PC-9 (cell line): Measurements from ENCODE around the gene METAP1. TPM values are rescaled to one million over a fixed set of nuclear protein-coding genes. Genes with fewer than 3 reads are reported as not detected.
"Not testable (repeated sequence)": the region's sequence is repeated elsewhere in the genome, so short reads cannot be mapped to it uniquely, and the experiment has no call there.

Experiments used
- BruUV-seq: library from RNA; stranded (reverse); fragments of 400-500 nt; replicated peaks from 2 replicates; lab custom pipeline; 2021; lab: Mats Ljungman, UMichigan
- CTCF ChIA-PET: fragments of 300-600 bp; sonication (Branson Sonifier 250); formaldehyde crosslinking; loops from one replicate; lab custom pipeline; 2022; ENCODE audit warnings: antibody characterized with exemption; lab: Charles Lee
- POLR2A ChIA-PET: fragments of 300-600 bp; sonication (Branson Sonifier 250); formaldehyde crosslinking; loops from one replicate; lab custom pipeline; 2022; ENCODE audit warnings: antibody characterized with exemption; ENCODE audit not compliant: unreplicated experiment; lab: Charles Lee
- DNase-seq, 2 experiments: peaks; one replicate each; pipeline versions ENCODE4 v3.0.0 to v3.0.0-alpha.2; 2015 to 2022; ENCODE audit warnings: mixed read lengths in 1 of 2
- H2AFZ ChIP-seq: fragments of 200-600 bp; sonication (generic); 2 replicates; pipeline ENCODE4 v1.8.1; 2017; ENCODE audit warnings: antibody characterized with exemption
- H3F3A ChIP-seq: fragments of 200-600 bp; sonication (generic); 2 replicates; pipeline ENCODE4 v1.8.1; 2017; ENCODE audit warnings: antibody characterized with exemption, mild to moderate bottlenecking, low read depth; ENCODE audit not compliant: insufficient read depth
- H3K27ac ChIP-seq: fragments of 200-600 bp; sonication (generic); 2 replicates; pipeline ENCODE4 v1.6.1; 2016; ENCODE audit warnings: mixed run types
- H3K27me3 ChIP-seq: fragments of 200-600 bp; sonication (generic); 2 replicates; pipeline ENCODE4 v1.6.1; 2016; ENCODE audit warnings: low read depth, mixed run types; ENCODE audit not compliant: insufficient read depth
- H3K36me3 ChIP-seq: fragments of 200-600 bp; sonication (generic); 2 replicates; pipeline ENCODE4 v1.6.1; 2016; ENCODE audit warnings: low read depth, mixed run types
- H3K4me1 ChIP-seq: fragments of 200-600 bp; sonication (generic); replicated peaks from 2 replicates; pipeline ENCODE4 v1.6.1; 2016; ENCODE audit warnings: mixed run types; ENCODE audit not compliant: insufficient read depth
- H3K4me2 ChIP-seq: fragments of 200-600 bp; sonication (generic); 2 replicates; pipeline ENCODE4 v1.6.1; 2017; ENCODE audit warnings: mixed run types
- H3K4me3 ChIP-seq: fragments of 200-600 bp; sonication (generic); 2 replicates; pipeline ENCODE4 v1.6.1; 2016; ENCODE audit warnings: mixed run types
- H3K79me2 ChIP-seq: fragments of 200-600 bp; sonication (generic); 2 replicates; pipeline ENCODE4 v1.6.1; 2017; ENCODE audit warnings: low read depth, mixed run types
- H3K9me2 ChIP-seq: fragments of 200-600 bp; sonication (generic); 2 replicates; pipeline ENCODE4 v1.8.1; 2017; ENCODE audit warnings: mild to moderate bottlenecking; ENCODE audit not compliant: insufficient read depth
- H3K9me3 ChIP-seq: fragments of 200-600 bp; sonication (generic); 2 replicates; pipeline ENCODE4 v1.8.1; 2016; ENCODE audit warnings: low read depth; ENCODE audit not compliant: insufficient read depth
- H4K20me1 ChIP-seq: fragments of 200-600 bp; sonication (generic); 2 replicates; pipeline ENCODE4 v1.8.1; 2017; ENCODE audit not compliant: insufficient read depth
- EZH2 ChIP-seq: fragments of 200-600 bp; sonication (generic); IDR thresholded peaks from 2 replicates; pipeline ENCODE4 v1.8.0; 2017; ENCODE audit warnings: antibody characterized with exemption, low read depth
- intact Hi-C: fragments of 100-400 bp; cut with micrococcal nuclease; formaldehyde crosslinking; loops from one replicate; pipeline ENCODE4 v1.10.0; 2022; ENCODE audit not compliant: unreplicated experiment
- total RNA-seq: library from RNA; stranded (reverse); gene quantifications from 2 replicates; pipeline ENCODE4 v1.2.3, GENCODE V29; 2021
- TF ChIP-seq, protein P1 (sequence below): fragments of 200-600 bp; sonication (generic); conservative IDR thresholded peaks from 2 replicates; pipeline ENCODE4 v1.6.1; 2017; ENCODE audit warnings: mixed run types, antibody characterized with exemption, mild to moderate bottlenecking, moderate library complexity

METAP1 gene
- total RNA-seq, 1 experiment from 2014 or later = 42.0 TPM

DNA sequence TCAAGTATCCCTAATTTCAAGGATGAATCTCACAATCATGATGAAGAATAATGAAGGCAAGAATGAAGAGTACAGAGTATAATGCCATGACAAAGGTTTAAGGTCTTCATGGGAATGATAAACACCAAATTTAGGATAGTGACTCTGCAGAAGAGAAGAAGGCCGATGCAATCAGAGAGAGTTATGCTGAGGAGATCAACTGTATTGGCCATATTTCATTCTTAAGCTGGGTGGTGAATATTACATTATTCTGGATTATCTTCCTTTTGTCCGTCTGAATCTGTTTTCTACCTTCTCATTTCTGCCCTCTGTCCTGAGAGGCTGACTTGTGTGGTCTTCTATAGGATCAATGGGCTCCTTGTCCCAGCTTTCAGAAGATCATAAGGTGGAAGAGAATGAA lies 7.8 kb upstream of the METAP1 start:
- TF ChIP-seq EZH2 = no peak
- TF ChIP-seq, protein P1, sequence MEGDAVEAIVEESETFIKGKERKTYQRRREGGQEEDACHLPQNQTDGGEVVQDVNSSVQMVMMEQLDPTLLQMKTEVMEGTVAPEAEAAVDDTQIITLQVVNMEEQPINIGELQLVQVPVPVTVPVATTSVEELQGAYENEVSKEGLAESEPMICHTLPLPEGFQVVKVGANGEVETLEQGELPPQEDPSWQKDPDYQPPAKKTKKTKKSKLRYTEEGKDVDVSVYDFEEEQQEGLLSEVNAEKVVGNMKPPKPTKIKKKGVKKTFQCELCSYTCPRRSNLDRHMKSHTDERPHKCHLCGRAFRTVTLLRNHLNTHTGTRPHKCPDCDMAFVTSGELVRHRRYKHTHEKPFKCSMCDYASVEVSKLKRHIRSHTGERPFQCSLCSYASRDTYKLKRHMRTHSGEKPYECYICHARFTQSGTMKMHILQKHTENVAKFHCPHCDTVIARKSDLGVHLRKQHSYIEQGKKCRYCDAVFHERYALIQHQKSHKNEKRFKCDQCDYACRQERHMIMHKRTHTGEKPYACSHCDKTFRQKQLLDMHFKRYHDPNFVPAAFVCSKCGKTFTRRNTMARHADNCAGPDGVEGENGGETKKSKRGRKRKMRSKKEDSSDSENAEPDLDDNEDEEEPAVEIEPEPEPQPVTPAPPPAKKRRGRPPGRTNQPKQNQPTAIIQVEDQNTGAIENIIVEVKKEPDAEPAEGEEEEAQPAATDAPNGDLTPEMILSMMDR = no peak
- H3K27me3 ChIP-seq = no peaks in the 10 kb centered on the region
- intact Hi-C loops = no loop called here
- H2AFZ ChIP-seq = no peak overlapping the region
- no peaks in the 10 kb centered on the region for H3K79me2 ChIP-seq
- no peak overlapping the region for H3K4me3 ChIP-seq
- DNase-seq = no peak
- no peaks in the 10 kb centered on the region; the same call in 1 of the 2 replicates for H3K9me3 ChIP-seq
- POLR2A ChIA-PET = no interaction called here
- H3K27ac ChIP-seq = no peak overlapping the region
- CTCF ChIA-PET = interaction anchor here (0.6 kb wide), 1 partner anchor 74 kb away, joined by 3 read pairs; no protein-coding TSS in a partner anchor
- no TSS peak for BruUV-seq
- H3K36me3 ChIP-seq = no peaks in the 10 kb centered on the region
- H3K4me2 ChIP-seq = no peak overlapping the region
- no peaks in the 10 kb centered on the region for H3F3A ChIP-seq
- H4K20me1 ChIP-seq = no peaks in the 10 kb centered on the region
- H3K4me1 ChIP-seq = no peaks in the 10 kb centered on the region
- no peaks in the 10 kb centered on the region for H3K9me2 ChIP-seq

DNA sequence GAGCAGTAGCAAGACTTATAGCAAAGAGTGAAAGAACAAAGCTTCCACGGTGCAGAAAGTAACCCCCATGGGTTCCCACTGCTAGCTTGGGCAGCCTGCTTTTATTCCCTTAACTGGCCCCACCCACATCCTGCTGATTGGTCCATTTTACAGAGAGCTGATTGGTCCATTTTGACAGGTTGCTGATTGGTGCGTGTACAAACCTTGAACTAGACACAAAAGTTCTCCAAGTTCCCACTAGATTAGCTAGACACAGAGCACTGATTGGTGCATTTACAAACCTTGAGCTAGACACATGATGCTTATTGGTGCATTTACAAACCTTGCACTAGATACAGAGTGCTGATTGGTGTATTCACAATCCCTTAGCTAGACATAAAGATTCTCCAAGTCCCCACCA lies 2.7 kb upstream of the METAP1 start:
- H4K20me1 ChIP-seq, H3K4me3 ChIP-seq, H3K27ac ChIP-seq, DNase-seq, H3K36me3 ChIP-seq, H2AFZ ChIP-seq, BruUV-seq, H3K4me2 ChIP-seq, H3K9me3 ChIP-seq, H3K27me3 ChIP-seq, H3K9me2 ChIP-seq, H3F3A ChIP-seq: not testable (repeated sequence)
- POLR2A ChIA-PET = interaction anchor here (0.7 kb wide), 1 partner anchor 64 kb away, joined by 5 read pairs; no protein-coding TSS in a partner anchor
- intact Hi-C loops = loop anchor here (10.0 kb wide), 1 partner anchor 848 kb away; the partner anchor contains the start of gene STPG2
- CTCF ChIA-PET = interaction anchor here (0.6 kb wide), 1 partner anchor 1074 kb away, joined by 4 read pairs; no protein-coding TSS in a partner anchor
- Histone ChIP-seq H3K79me2 (peaks cover 19% of the 10 kb centered on the region), H3K4me1 (peaks cover 21% of the 10 kb centered on the region)

DNA sequence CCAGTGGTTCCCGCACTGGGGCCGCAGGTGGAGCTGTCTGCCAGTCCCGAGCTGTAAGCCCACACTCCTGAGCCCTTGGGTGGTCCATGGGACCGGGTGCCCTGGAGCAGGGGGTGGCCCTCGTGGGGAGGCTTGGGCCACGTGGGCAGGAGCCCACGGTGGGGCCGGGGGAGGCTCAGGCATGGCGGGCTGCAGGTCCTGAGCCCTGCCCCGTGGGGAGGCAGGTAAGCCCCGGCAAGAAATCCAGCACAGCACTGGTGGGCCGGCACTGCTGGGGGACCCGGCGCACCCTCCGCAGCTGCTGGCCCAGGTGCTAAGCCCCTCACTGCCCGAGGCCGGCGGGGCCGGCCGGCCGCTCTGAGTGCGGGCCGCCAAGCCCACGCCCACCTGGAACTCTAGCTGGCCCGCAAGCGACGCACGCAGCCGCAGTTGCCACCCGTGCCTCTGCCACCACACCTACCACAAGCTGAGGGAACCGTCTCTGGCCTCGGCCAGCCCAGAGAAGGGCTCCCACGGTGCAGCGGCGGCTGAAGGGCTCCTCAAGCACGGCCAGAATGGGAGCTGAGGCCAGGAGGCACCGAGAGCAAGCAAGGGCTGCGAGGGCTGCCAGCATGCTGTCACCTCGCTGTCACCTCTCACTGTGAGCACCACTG lies 2.0 kb upstream of the METAP1 start:
- no peak overlapping the region for H3K4me2 ChIP-seq
- DNase-seq = no peak
- TF ChIP-seq EZH2 = no peak
- TF ChIP-seq, protein P1 = no peak
- H3K9me3 ChIP-seq = no peaks in the 10 kb centered on the region
- H3K79me2 ChIP-seq = peaks cover 26% of the 10 kb centered on the region
- H3F3A ChIP-seq = 0 out of 2 replicates have a peak, but pooled peaks cover 7% of the 10 kb centered on the region
- no peak overlapping the region for H2AFZ ChIP-seq
- no peak overlapping the region for H3K4me3 ChIP-seq
- no TSS peak for BruUV-seq
- peaks cover 23% of the 10 kb centered on the region for H3K4me1 ChIP-seq
- ChIA-PET POLR2A (interaction anchor here (0.7 kb wide), 1 partner anchor 65 kb away, joined by 5 read pairs; no protein-coding TSS in a partner anchor), CTCF (interaction anchor here (0.6 kb wide), 1 partner anchor 1073 kb away, joined by 4 read pairs; no protein-coding TSS in a partner anchor)
- no peak overlapping the region for H3K27ac ChIP-seq
- peaks cover 7% of the 10 kb centered on the region; the same call in 1 of the 2 replicates for H4K20me1 ChIP-seq
- intact Hi-C loops = loop anchor here (2.0 to 10.0 kb wide), 2 partner anchors 469 to 849 kb away; partner anchors contain the start of gene STPG2
- no peaks in the 10 kb centered on the region for H3K9me2 ChIP-seq
- H3K36me3 ChIP-seq = no peaks in the 10 kb centered on the region
- H3K27me3 ChIP-seq = no peaks in the 10 kb centered on the region
